ENCODE data around the gene TENM4.

The TENM4 gene

GRCh38 chr11:79201677-79202347 is 239.0 kb downstream of the TENM4 start:
- DNase-seq (ENCODE audit: low read depth), result no peak
- TF ChIP-seq CTCF (IDR thresholded peaks at IDR 0.05; ENCODE audit: control insufficient read depth, insufficient read depth, low read depth, low read length, missing control alignments), result no peak
- H3K4me3 ChIP-seq (ENCODE audit: control insufficient read depth, low read depth, low read length), result no peak overlapping the region

- no peak for DNase-seq (ENCODE audit: low read depth)
- H3K4me3 ChIP-seq (ENCODE audit: control insufficient read depth, low read depth, low read length), result no peak overlapping the region
- no peak for TF ChIP-seq CTCF (IDR thresholded peaks at IDR 0.05; ENCODE audit: control insufficient read depth, insufficient read depth, low read depth, low read length, missing control alignments)
Observed at GRCh38 chr11:79200398-79201070, 240.3 kb downstream of the TENM4 start.

DNA sequence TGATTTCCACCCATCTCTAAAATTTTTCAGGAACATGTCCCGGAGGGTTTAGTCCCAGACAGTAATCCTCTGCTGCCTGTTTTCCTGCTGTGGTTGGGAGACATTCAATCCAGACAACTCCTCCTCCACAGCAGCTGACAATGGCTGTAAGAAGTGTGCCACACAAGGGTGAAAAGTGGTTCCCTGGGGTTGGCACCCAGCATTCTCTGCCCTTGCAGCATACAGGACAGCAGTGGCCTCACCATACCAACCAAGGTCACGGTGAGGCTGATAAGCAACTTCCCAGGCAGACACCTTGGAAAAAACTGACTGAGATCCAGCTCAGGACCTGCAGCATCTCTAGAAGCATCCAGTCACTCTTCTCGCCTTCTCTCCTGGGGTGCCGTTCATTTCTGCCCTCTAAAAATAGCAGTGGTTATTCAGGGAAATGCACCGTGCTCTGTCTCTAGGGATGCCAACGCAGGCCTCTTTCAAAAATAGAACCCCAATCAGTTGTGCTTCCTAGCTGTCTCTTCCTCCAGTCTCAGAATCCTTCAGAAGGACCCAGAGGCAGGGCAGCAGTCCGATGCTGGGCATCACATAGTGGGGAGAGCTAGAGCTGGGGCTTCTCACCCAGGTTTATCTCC is 241.0 kb downstream of the TENM4 start:
- DNase-seq (ENCODE audit: low read depth), result no peak
- no peak overlapping the region for H3K4me3 ChIP-seq (ENCODE audit: control insufficient read depth, low read depth, low read length)
- no peak for TF ChIP-seq CTCF (IDR thresholded peaks at IDR 0.05; ENCODE audit: control insufficient read depth, insufficient read depth, low read depth, low read length, missing control alignments)

- no peak overlapping the region for H3K4me3 ChIP-seq (ENCODE audit: control insufficient read depth, low read depth, low read length)
- no peak for TF ChIP-seq CTCF (IDR thresholded peaks at IDR 0.05; ENCODE audit: control insufficient read depth, insufficient read depth, low read depth, low read length, missing control alignments)
- DNase-seq (ENCODE audit: low read depth), result no peak
Observed at GRCh38 chr11:79198898-79199250, 242.0 kb downstream of the TENM4 start.

GRCh38 chr11:79198203-79198897 is 242.5 kb downstream of the TENM4 start:
- H3K4me3 ChIP-seq (ENCODE audit: control insufficient read depth, low read depth, low read length), result no peak overlapping the region
- TF ChIP-seq CTCF (IDR thresholded peaks at IDR 0.05; ENCODE audit: control insufficient read depth, insufficient read depth, low read depth, low read length, missing control alignments), result no peak
- DNase-seq (ENCODE audit: low read depth), result no peak

GRCh38 chr11:79196950-79197349 is 243.9 kb downstream of the TENM4 start:
- DNase-seq (ENCODE audit: low read depth), result no peak
- no peak for TF ChIP-seq CTCF (IDR thresholded peaks at IDR 0.05; ENCODE audit: control insufficient read depth, insufficient read depth, low read depth, low read length, missing control alignments)
- no peak overlapping the region for H3K4me3 ChIP-seq (ENCODE audit: control insufficient read depth, low read depth, low read length)
